SK-N-MC (cell line): ENCODE measurements around the gene DENND4C.

Experiments
- EZH2 ChIP-seq: fragments of 200-600 bp; sonication (generic); IDR thresholded peaks from one replicate; pipeline ENCODE4 v1.6.1; 2017; ENCODE audit warnings: antibody characterized with exemption
- POLR2AphosphoS5 ChIP-seq: IDR thresholded peaks from 2 replicates; pipeline ENCODE4 v1.6.1; 2012; ENCODE audit warnings: mild to moderate bottlenecking, low read depth, low read length, borderline replicate concordance

GRCh38 chr9:19185191-19185590 is 45.3 kb upstream of the DENND4C start:
- TF ChIP-seq EZH2 = no peak
- no peak for TF ChIP-seq POLR2AphosphoS5
